GM12891 (cell line): ENCODE measurements around the gene ACP5.

Experiments used
- PAX5 ChIP-seq: IDR thresholded peaks from 2 replicates; pipeline ENCODE4 v1.6.1; 2011; ENCODE audit warnings: low read length, moderate library complexity, mild to moderate bottlenecking; ENCODE audit not compliant: insufficient read depth, severe bottlenecking
- POLR2A ChIP-seq: IDR thresholded peaks from 2 replicates; pipeline ENCODE4 v1.6.1; 2011; ENCODE audit warnings: low read depth, low read length, control low read depth
- POLR2AphosphoS5 ChIP-seq: IDR thresholded peaks from 2 replicates; pipeline ENCODE4 v1.6.1; 2011; ENCODE audit warnings: low read depth, low read length, control low read depth
- TAF1 ChIP-seq: IDR thresholded peaks from 2 replicates; pipeline ENCODE4 v1.6.1; 2011; ENCODE audit warnings: low read depth, low read length, control low read depth

DNA sequence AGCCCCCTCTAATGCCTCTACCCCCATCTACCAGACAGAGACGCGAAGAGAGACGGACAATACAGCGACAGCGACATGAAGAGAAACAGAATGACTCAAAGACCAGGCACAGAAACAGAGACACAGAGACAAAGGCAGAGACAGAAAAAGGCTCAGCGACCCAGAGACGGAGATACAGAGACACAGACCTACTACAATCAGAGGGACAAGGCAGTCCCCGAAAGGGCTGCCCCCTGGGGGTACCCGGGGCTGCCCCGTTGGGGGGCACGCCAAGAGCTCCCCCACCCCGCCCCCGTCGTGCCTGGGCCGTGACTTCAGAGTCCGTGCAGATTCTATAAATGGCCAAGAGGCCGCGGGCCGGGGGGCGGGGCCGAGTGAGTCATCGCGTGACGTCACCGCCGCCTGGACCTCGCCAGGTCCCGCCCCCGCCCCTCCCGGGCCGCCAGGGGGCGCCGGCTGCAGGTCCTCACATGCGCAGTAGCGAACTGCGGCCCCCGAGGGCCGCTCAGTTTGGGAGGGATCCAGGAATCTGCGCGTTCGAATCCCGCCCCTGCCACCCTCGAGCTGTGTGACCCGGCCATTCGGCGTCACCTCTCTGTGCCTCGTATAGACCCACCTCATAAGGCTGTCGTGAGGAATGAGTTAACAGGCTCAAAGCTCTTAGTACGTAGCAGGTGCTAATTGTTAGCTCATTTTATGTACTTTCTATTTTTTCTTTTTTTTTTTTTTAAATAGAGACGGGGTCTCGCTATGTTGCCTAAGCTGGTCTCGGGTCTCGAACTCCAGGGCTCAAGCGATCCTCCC is 41.5 kb downstream of the ACP5 start:
- TF ChIP-seq POLR2AphosphoS5 (no peak), POLR2A (no peak), TAF1 (no peak), PAX5 (no peak)
